Type B pancreatic cell (in vitro differentiated cells): ENCODE results near the gene PNPLA6. TPM values are rescaled to one million over a fixed set of nuclear protein-coding genes. Genes with fewer than 3 reads are reported as not detected.
"Not testable (repeated sequence)": the region's sequence is repeated elsewhere in the genome, so short reads cannot be mapped to it uniquely, and the experiment has no call there.

Experiments
- DNase-seq: peaks from one replicate; pipeline ENCODE4 v3.0.0; 2021; ENCODE audit warnings: mixed read lengths; ENCODE audit not compliant: unreplicated experiment; ENCODE audit errors: extremely low spot score
- H3K27ac Mint-ChIP-seq: 2 replicates; pipeline ENCODE4 v1.8.0; 2021; ENCODE audit warnings: mild to moderate bottlenecking, mixed read lengths
- H3K27me3 Mint-ChIP-seq: 2 replicates; pipeline ENCODE4 v1.8.0; 2021; ENCODE audit warnings: mixed read lengths
- H3K36me3 Mint-ChIP-seq: 2 replicates; pipeline ENCODE4 v1.8.0; 2021; ENCODE audit warnings: mixed read lengths
- H3K4me1 Mint-ChIP-seq: one replicate; pipeline ENCODE4 v1.8.0; 2021; ENCODE audit warnings: mixed read lengths; ENCODE audit not compliant: unreplicated experiment
- H3K4me3 Mint-ChIP-seq: 2 replicates; pipeline ENCODE4 v1.8.0; 2021; ENCODE audit warnings: mild to moderate bottlenecking, mixed read lengths
- H3K9me3 Mint-ChIP-seq: 2 replicates; pipeline ENCODE4 v1.8.0; 2021; ENCODE audit warnings: mixed read lengths
- CTCF ChIP-seq: fragments of 200-600 bp; sonication (generic); conservative IDR thresholded peaks from 2 replicates; pipeline ENCODE4 v1.5.0; 2021; ENCODE audit warnings: antibody characterized with exemption, mild to moderate bottlenecking
- total RNA-seq: library from RNA; stranded (reverse); gene quantifications from 2 replicates; pipeline ENCODE4 v1.2.1, GENCODE V29; 2021; ENCODE audit warnings: low replicate concordance

The PNPLA6 gene
- total RNA-seq, 1 donor from 2014 or later, result 84.3 TPM

- no peak for DNase-seq
- Mint-ChIP-seq H3K4me1 (no peaks in the 10 kb centered on the region), H3K4me3 (no peak overlapping the region), H3K27ac (no peak overlapping the region), H3K9me3 (no peaks in the 10 kb centered on the region), H3K36me3 (peaks cover 4% of the 10 kb centered on the region), H3K27me3 (no peaks in the 10 kb centered on the region)
- TF ChIP-seq CTCF, result no peak
Observed at GRCh38 chr19:7529610-7530490, 5.7 kb upstream of the PNPLA6 start.

- H3K4me3 Mint-ChIP-seq, result peak overlapping the region; percentile 97
- no peaks in the 10 kb centered on the region for H3K27me3 Mint-ChIP-seq
- H3K4me1 Mint-ChIP-seq, result peaks cover 4% of the 10 kb centered on the region
- no peak for TF ChIP-seq CTCF
- peak overlapping the region; percentile 94 for H3K27ac Mint-ChIP-seq
- DNase-seq, result no peak
- H3K9me3 Mint-ChIP-seq, result no peaks in the 10 kb centered on the region
- H3K36me3 Mint-ChIP-seq, result peaks cover 4% of the 10 kb centered on the region
Observed at GRCh38 chr19:7533281-7533885, 2.1 kb upstream of the PNPLA6 start.

GRCh38 chr19:7533925-7534480 is 1.5 kb upstream of the PNPLA6 start:
- Mint-ChIP-seq H3K27me3 (no peaks in the 10 kb centered on the region), H3K27ac (peak overlapping the region; percentile 94), H3K4me1 (peaks cover 4% of the 10 kb centered on the region), H3K36me3 (peaks cover 4% of the 10 kb centered on the region), H3K4me3 (peak overlapping the region; percentile 97), H3K9me3 (no peaks in the 10 kb centered on the region)
- DNase-seq, result no peak
- no peak for TF ChIP-seq CTCF

GRCh38 chr19:7534531-7535046 is 928 bp upstream of the PNPLA6 start:
- Mint-ChIP-seq H3K9me3 (no peaks in the 10 kb centered on the region), H3K27me3 (no peaks in the 10 kb centered on the region), H3K4me3 (peak overlapping the region; percentile 97), H3K27ac (peak overlapping the region; percentile 94), H3K36me3 (peaks cover 4% of the 10 kb centered on the region), H3K4me1 (peaks cover 4% of the 10 kb centered on the region)
- no peak for DNase-seq
- TF ChIP-seq CTCF, result no peak

- Mint-ChIP-seq H3K4me3 (peak overlapping the region; percentile 97), H3K36me3 (peaks cover 4% of the 10 kb centered on the region), H3K27ac (peak overlapping the region; percentile 58), H3K27me3 (no peaks in the 10 kb centered on the region), H3K4me1 (peaks cover 4% of the 10 kb centered on the region), H3K9me3 (no peaks in the 10 kb centered on the region)
- no peak for DNase-seq
- TF ChIP-seq CTCF, result no peak
Observed at GRCh38 chr19:7535998-7536695, 630 bp downstream of the PNPLA6 start.

- not testable (repeated sequence) for H3K4me1 Mint-ChIP-seq, H3K27me3 Mint-ChIP-seq, DNase-seq, H3K9me3 Mint-ChIP-seq, H3K36me3 Mint-ChIP-seq, H3K27ac Mint-ChIP-seq, H3K4me3 Mint-ChIP-seq
Observed at GRCh38 chr19:7538990-7539389, 3.5 kb downstream of the PNPLA6 start.
